HG02642 (cell line): Measurements from ENCODE around the gene PRPF38A.

Experiments used
- ATAC-seq: cut with Tn5 transposase; IDR thresholded peaks from one replicate; pipeline ENCODE4 v1.9.1; 2021; ENCODE audit warnings: mild to moderate bottlenecking; ENCODE audit not compliant: unreplicated experiment, poor library complexity

Gene PRPF38A

GRCh38 chr1:52454779-52455178, 50.4 kb downstream of the PRPF38A start:
- no peak for ATAC-seq

- ATAC-seq = no peak
Measured at GRCh38 chr1:52455686-52456085, 51.3 kb downstream of the PRPF38A start.

- ATAC-seq = no peak
Measured at GRCh38 chr1:52460694-52461093, 56.3 kb downstream of the PRPF38A start.

GRCh38 chr1:52461821-52462220, 57.4 kb downstream of the PRPF38A start:
- ATAC-seq = no peak

GRCh38 chr1:52463891-52464290, 59.5 kb downstream of the PRPF38A start:
- no peak for ATAC-seq

- ATAC-seq = no peak
Measured at GRCh38 chr1:52469108-52469507, 64.7 kb downstream of the PRPF38A start.
